GM18873 (cell line): ENCODE measurements around the gene FLAD1.
"Not testable (repeated sequence)": the region's sequence is repeated elsewhere in the genome, so short reads cannot be mapped to it uniquely, and the experiment has no call there.

ENCODE experiments used
- ATAC-seq: cut with Tn5 transposase; IDR thresholded peaks from one replicate; pipeline ENCODE4 v1.9.1; 2021; ENCODE audit warnings: mild to moderate bottlenecking, moderate library complexity, moderate number of reproducible peaks; ENCODE audit not compliant: unreplicated experiment, low FRiP score

The FLAD1 gene

DNA sequence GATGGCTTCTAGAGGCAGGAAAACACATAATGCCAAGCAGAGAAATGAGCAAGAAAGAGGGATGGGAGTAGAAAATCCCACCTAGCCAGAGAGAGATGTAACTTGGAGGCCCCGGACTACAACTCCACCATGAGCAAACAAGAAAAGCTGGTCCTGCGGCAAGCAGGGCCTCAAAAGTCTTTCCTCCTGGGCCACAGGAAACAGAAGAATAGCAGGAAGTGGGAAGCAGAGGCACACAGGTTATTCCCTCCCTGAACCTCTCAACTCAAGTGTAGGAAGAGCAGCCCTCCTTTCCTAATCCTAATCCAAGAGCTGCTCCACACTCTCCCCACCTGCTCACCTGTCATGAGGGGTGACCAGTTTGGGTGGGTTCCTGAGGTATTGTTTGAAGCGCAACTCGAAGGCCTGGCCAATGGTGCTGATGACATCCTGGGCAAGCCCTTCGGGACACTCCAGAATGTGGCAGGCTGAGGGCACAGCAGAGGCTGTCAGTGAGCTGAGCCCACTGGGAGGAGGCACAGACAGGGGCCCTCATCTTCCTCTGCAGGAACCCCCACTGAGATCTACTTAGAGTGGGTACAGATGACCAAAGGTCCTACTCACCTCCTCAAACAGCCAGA lies 15.7 kb upstream of the FLAD1 start:
- ATAC-seq = no peak

DNA sequence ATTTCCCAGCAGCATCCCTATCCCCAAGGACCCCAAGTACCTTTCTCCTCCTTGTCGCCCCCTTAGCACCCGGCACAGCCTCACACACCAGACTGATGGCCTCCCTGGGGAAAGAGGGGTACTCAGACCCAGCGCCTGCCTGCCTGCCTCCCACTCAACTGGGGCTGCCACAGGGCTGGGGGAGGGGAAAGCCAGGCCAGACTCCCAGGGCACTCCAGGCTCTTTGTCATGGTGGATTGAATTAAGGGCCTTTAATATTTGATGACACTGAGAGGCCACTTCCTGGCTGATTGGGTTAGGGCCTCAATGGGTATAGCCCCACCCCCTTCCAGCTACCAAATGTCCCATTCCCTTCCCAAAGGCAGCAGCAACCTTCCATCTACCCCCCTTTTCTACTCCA lies 14.4 kb upstream of the FLAD1 start:
- ATAC-seq = no peak

DNA sequence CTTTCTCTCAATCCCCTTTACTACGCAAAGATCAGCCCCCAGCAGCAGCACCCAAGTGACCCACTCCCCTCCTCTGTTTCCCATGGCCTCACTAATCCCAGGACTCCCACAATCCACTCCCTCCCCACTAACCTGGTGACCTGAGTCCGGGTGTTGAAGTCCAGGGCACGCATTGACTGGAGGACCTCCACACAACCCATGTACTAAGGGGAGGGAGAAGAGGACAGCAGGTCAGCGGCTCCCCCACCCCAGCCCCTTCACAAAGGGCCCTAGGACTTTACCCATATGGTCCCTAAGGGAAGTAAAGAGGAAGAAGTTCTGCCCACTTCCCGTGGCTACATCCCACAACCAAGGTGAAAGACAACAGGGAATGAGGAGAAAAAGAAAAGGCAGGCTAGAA lies 13.9 kb upstream of the FLAD1 start:
- ATAC-seq = no peak

DNA sequence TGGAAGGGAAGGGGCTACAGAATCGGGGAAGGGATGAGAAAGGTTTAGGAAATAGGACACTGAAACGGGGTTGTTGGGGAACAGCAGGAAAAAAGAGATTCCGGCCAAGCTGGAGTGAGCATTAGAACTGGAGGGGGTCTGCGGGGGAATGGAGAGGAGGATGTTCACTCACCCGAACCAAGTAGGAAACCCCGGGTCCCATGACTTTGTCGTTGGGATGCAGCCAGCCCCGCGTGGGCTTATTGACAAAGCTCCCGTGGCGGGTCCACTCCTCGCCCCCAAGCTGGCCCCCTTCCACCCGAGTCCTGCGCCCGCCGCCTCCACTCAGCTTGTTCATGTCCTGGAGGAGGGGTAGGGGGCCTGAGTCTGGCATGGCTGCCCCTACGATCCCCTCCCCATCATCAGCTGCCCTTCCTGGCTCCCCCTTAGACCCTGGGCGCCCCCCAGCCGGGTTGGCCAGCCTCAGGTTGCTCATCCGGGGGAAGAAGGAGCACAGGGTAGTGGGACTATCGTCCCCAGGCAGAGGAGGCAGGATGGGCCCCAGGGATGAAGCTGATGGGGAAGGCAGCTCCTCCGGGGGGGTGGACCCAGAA lies 13.2 kb upstream of the FLAD1 start:
- no peak for ATAC-seq

DNA sequence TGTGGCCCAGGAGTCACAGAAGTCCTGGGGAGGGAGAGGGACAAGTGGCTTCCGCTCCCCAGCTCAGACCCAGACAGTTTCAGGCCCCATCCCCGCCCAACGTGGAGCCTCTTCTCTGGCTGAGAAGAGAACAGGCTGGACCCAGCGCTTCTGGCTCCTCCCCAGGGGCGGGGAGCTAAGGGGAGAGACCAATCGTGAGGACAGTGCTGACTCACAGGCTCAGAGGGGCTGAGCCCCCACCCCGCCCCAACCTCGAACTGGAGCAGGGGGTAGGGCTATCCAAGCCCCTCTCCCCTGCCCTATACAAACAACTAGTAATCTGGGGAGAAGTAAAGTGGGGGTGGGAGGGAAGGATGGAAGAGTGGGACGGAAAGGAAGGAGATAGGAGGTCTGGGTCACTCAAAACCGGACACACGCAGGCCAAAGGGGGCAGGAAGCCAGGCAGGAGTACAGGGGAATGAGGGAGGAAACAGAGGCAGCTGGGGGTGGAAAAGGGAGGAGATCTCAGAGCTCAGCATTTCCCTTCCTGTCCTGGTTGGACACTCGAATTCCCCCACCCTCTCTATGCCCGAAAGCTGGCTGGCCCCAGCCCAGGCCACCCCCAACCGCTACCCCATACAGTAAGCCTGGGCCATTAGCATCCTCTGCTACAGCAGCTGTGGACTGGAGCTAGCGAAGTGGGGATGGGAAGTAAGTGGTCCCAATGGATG lies 12.4 kb upstream of the FLAD1 start, which contains the start of gene SHC1:
Gene SHC1 (minus strand): TSS at position 117 of the 710 bp plus-strand sequence. CDS start 221 bp downstream, outside the sequence.
- ATAC-seq = no peak

DNA sequence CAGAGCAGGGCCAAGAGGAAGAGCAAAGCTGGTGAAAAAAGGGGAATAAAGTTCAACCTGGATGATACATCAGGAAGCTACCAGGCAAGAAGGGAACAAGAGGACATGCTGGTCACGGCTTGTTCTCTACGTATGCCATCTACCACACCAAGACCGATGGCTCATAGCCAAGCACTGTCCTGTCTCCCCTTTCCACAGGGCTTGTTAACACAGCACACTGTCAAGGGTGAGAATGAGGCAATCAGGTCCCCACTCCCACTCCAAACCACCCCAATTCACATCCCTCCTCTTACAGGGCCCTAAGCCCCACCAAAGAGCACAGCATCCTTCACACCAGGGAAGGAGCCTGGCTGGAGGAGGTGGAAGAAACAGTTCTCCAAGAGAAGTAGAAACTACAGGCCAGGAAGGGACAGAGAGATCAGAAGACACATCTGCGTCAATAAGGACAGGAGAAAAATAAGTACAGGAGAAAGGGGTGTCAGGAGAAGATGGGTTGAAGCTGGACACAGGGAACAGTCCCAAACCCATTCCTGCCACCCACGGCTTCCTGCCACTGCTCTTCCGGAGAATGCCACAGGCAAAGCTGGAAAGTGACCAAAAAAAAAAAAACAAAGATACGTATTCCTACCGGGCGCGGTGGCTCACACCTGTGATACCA lies 11.7 kb upstream of the FLAD1 start:
- ATAC-seq = no peak

DNA sequence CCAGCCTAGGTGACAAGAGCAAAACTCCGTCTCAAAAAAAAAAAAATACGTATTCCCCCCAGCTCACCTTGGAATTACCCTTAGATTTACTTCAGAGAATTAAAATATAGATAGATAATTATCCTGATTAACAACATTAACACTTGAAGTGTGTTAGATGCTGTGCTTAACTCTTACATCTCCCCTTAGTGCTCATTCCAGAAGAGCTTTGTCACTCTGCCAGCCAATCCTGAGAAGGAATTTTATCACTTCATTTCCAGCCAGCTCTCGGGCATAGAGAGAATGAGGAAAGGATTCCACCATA lies 11.0 kb upstream of the FLAD1 start:
- no peak for ATAC-seq

DNA sequence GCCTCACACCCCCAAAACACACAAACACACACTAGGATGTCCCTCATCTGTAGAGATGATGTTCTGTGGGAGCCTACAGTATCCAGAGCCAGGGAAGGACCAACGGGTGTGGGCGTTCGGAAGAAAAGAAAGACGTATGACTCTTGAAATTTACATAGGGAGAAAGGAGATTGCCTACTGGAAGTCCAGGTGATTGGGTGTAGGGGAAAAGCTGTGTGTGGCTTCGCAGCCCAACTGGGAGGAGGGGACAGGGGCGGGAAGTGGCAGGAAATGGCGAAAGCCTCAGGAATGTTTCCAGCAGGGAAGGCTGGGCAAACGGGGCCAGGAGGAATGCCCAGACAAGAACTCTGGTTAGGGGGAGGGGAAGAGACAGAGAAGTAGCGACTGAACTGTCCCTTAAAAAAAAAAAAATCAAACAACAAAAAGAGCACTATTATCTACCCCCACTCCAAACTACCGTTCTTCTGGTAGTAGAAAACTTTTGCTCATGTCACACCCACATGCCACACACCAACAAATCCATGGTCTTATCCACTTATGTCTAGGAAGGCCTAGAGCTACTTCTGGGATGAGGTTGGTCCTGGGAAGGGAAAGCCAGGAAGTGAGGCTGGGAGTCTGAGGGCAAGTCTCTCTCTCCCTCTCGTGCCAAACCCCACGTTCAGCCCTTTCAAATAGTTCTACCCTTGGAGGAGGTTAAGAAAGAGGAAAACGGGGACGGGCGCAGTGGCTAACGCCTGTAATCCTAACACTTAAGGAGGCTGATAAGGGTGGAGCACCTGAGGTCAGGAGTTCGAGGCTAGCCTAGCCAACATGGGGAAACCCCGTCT lies 10.4 kb upstream of the FLAD1 start:
- no peak for ATAC-seq

DNA sequence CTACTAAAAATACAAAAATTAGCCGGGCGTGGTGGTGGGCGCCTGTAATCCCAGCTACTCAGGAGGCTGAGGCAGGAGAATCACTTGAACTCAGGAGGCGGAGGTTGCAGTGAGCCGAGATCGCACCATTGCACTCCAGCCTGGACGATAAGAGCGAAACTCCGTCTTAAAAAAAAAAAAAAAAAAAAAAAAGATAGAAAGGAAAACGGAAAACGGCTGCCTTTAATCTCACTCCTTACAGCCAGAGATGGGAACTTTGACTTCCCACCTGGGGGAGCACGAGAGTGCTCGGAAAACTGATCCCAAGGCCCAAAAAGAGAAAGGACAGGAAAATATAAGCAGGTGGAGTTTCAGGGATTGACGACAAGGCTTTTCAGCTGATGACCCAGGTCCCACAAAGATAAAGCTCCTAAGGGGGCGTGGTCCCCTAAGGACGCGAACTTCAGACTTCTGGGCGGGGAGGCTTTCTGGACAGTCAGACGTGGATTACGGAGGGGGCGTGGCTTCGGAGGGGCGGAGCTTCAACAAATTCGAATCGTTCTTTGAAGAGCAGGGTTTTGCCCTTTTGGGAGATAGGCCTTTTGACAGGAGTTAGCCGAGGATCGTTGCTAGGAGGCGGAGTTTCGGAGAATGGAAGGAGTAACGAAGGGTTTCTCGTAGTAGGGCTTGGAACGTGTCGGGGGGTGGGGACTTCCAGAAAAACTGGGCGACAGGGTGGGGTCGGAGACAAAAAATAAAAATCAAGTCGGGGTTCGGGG lies 9.6 kb upstream of the FLAD1 start:
- no peak for ATAC-seq

DNA sequence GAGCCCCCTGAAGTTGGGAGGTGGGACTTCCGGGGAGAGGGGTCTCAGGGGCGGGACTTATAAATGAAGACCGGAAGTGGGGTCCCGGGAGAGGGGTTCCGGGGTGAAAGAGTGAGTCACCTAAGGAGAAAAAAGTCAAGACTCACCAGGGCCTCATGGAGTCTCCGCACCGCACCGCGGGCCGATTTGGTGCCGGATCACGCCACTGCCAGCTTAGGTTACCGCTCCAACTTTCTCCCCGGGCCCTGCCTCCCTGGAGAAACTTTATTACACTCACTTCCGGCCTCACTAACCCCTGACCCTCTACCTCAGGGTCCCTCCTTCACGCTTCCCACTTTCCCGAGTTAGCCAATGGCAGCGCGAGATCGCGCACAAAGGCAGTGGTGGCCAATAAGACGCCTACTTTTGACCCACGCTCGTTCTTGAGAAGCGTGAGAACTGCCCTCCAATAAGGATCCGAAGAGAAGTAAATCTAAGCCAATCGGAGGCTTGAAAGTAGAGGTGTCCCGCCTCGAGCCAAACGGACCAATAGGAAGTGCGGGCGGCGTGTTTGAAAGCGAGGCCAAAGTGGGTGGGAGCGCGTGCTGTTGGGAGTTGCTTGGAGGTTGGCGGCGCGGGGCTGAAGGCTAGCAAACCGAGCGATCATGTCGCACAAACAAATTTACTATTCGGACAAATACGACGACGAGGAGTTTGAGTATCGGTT lies 8.9 kb upstream of the FLAD1 start, which contains the start of gene CKS1B:
Gene CKS1B (plus strand): TSS at position 580 of the 706 bp plus-strand sequence. CDS start 65 bp downstream, at position 645.
- peak; percentile 79 for ATAC-seq

DNA sequence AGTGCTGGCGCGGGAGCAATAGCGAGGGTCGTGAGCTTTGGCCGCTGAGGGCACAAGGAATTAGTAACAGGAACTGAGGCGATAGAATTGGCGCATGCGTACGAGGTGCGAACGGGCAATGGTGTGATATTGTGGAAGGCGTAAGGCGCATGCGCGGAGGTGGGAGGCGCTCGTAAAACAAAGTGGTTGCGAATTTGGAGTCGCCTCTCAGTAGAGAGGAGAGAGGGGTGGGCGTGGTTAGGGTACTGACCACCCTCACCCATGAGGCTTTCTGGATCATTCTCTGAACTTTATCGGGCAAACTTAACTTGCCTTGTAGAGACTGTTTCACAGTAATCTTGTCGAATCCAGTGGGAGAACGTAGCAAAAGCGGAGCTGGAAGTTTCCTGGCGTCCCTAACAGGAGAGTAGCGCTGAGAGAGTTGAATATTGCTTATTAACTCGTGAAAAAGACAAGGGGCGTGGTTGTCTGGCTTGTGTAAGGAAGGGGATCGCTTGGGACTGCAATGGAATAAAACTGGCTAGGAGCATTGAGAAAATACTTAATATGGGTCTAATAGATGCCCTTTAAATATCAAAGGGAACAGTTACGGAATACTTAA lies 8.2 kb upstream of the FLAD1 start:
- peak; percentile 50 for ATAC-seq

DNA sequence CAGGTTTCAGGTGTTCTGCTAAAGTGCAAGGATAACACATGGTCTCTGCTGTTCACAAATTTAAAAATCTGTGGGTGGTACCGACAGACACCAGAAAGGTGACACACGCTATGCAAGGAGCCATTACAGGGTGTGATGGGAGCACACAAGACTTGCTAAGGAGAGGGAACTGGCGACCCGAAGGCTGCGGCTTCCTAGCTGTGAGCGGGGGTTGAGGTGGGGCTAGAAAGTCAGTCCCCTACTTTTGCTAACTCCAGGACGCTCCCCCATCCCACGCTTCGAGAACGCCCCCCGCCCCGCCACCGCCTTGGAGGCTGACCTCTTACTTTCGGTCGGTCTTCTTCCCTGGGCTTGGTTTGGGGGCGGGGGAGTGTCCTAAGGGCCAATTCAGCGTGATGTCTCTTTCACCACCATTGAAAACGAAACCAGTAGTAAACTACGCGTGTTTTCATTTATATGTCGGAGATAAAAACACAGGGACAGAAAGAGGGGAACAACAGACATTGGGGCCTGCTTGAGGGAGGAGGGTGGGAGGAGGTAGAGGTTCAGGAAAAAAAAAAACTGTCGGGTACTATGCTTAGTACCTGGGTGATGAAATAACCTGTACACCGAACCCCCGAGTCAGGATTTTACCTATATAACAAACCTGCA lies 7.6 kb upstream of the FLAD1 start:
- ATAC-seq = no peak

DNA sequence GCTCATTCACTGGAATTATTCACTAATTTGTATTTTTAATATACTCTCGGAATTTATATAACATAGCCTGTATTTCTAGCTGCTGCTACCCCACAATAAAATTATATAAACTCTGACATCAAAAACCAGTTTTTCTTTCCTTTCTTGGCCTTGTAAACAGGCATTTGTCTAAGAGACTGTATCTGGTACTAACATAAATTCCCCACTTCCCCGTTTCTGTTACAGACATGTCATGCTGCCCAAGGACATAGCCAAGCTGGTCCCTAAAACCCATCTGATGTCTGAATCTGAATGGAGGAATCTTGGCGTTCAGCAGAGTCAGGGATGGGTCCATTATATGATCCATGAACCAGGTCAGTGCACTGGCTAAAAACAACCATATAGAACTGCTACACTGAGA lies 5.4 kb upstream of the FLAD1 start:
- not testable (repeated sequence) for ATAC-seq

DNA sequence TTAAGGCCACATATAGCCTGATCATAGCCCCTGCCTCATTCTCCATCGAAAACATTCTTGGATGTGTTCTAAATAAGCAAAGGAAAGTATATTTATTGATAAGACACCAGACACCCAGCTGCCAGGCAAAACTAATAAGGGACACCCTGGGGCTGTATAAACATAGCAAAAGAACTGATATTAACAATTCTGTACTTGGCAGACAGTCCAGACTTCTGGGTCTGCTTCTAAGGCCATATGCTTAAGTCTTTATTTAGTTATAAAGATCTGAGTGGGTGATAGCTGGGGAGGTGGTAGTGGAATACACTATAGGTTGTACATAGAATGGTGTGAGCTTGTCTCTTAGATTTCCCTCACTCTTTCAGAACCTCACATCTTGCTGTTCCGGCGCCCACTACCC lies 4.8 kb upstream of the FLAD1 start:
- no peak for ATAC-seq

DNA sequence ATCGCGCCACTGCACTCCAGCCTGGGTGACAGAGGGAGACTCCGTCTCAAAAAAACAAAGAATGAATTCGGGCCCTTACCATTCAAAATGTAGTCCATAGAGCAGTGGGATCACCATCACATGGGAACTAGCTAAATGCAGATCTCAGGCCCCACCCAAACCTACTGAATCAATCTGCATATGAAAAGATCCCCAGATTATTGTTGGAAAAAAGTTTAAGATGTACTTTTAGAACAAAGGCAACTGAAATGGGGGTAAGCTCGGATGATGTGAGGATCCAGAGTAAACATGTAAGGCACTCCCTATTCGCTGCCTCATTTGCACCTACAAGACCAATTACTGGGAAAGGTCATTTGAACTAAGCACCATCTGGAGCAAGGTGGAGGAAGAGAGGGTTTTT lies 803 bp upstream of the FLAD1 start:
- no peak for ATAC-seq

DNA sequence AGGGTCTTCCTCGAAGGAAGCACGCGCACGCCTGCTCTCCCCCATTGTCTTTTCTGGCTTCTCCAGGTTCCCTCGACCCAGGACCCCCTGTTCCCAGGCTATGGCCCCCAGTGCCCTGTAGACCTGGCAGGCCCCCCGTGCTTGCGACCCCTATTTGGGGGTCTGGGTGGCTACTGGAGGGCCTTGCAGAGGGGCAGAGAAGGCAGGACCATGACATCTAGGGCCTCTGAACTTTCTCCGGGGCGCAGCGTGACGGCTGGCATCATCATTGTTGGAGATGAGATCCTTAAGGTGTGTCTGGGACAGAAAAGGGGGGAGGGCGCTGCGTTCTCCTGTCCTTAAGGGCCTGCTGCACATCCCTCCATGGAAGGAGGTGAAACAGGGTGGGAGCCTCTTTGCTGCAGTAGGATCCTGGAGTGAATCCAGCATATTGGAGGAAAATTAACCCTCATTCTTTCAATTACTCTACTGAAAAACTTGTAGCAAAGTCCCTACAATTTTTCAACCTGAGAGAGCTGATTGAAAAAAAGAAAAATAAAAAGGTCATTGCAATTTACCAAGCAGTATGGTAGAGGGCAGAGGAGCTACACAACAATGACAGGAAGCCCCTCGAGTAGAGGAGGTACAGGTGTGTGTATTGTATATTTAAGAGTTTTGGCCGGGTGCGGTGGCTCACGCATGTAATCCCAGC lies 777 bp downstream of the FLAD1 start:
- no peak for ATAC-seq

DNA sequence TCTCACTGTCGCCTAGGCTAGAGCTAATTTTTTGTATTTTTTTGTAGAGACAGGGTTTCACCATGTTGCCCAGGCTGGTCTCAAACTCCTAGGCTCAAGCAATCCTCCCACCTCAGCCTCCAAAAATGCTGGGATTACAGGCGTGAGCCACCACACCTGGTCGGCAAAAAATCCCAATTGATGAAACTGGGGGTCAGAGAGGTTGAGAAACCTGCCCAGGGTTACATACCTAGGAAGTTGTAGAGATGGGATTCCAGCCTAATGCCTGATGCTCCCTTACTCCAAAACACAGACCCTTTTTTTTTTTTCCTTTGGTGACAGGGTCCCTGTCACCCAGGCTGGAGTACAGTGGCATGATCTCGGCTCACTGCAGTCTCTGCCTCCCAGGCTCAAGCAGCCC lies 3.6 kb downstream of the FLAD1 start:
- ATAC-seq = not testable (repeated sequence)

DNA sequence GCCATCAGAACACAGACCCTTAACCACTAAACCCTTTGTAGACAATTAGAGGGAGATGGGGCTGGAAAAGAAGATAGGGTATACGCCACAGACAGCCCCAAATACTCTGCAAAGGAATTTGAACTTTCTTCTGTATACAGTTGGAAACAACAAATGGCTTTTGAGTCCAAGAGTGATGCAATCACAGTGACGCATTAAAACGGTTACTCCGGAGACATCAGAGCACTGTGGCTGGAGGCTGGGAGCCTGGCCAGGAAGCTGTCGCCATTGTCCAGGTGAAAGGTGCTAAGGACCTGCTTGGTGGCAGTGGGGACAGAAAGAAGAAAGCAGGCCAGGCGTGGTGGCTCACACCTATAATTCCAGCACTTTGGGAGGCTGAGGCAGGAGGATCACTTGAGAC lies 4.2 kb downstream of the FLAD1 start:
- no peak for ATAC-seq
